Urothelium cell line (cell line): Measurements from ENCODE around the gene DLX2.
"Not testable (repeated sequence)": the region's sequence is repeated elsewhere in the genome, so short reads cannot be mapped to it uniquely, and the experiment has no call there.

ENCODE experiments used
- DNase-seq: peaks from one replicate; pipeline ENCODE4 v3.0.0; 2011; ENCODE audit warnings: low spot score, mixed read lengths
- FAIRE-seq: peaks from 2 replicates; lab custom pipeline; 2011; peaks lifted over from hg19 to GRCh38; lab: Jason Lieb, UNC

Gene DLX2

GRCh38 chr2:172102391-172103359 lies at the start of gene DLX2:
TSS of gene DLX2 (minus strand) at chr2:172102900. CDS start at chr2:172102538, 362 bp downstream.
- FAIRE-seq = no peak
- no peak for DNase-seq

DNA sequence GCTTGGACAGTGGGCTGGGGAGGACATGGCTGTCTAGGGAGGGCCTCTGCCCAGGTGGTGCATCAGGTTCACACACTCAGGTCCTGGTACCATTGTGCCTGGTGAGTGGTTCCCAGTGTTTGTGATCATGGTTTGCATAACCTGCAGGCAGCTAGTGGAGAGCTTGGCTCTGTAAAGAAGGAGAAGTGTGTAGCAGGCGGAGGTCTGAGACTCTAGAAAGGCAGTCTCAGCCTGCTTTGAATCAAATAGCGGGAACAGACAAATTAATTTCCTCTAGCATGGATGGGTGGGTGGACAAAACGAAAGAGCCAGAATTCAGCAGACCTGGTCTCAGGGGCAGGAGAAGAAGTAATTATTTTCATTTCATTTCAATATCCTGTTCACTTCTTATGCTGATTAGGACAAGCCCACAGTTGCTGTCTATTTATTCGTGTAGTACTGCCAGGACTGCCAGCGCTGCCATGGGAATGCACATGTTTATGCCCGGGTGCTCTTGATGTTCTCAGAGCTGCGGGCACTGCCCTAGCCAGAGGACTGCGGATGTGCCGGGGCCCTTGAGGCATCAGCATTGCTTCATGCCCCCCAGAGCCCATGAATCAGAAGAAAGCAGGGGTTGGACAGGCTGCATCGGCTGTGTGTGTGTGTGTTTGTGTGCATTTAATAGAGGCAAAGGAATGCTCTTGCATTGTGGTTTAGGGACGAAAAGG lies 45.4 kb upstream of the DLX2 start:
- FAIRE-seq = no peak
- DNase-seq = no peak

- FAIRE-seq = no peak
- no peak for DNase-seq
Measured at GRCh38 chr2:172143817-172144216, 41.1 kb upstream of the DLX2 start.

GRCh38 chr2:172138727-172139126 lies 36.0 kb upstream of the DLX2 start:
- not testable (repeated sequence) for FAIRE-seq, DNase-seq

DNA sequence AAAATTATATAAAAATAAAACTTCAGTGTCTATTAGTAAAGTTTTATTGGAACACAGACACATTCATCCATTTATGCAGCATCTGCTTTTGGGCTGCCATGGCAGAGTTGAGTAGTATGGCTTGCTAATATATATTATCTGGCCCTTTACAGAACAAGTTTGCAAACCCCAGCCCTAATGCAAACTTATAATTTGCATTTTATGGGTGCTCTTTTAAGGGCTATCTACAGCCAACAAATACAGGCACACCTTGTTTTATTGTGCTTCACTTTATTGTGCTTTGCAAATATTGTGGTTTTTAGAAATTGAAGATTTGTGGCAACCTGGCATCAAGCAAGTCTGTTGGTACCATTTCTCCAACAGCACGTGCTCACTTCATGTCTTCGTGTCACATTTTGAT lies 35.2 kb upstream of the DLX2 start:
- FAIRE-seq (no peak), DNase-seq (no peak)

DNA sequence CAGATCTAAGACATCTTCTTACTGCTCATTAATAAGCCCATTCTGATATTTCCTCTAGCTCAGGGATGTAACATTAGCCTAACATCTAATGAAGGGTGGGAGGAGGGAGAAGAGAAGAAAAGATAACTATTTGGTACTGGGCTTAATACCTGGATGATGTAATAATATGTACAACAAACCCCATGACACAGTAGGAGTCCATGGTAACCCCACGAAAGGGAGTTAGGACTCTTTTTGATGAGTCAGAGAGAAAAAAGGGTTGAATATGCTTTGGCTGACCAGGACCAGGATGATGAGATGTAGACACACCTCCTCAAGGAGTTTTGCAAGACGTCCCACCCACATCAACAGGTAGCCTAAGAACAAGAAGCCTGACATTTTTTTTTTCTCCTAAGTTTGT lies 34.4 kb upstream of the DLX2 start:
- FAIRE-seq (no peak), DNase-seq (no peak)

DNA sequence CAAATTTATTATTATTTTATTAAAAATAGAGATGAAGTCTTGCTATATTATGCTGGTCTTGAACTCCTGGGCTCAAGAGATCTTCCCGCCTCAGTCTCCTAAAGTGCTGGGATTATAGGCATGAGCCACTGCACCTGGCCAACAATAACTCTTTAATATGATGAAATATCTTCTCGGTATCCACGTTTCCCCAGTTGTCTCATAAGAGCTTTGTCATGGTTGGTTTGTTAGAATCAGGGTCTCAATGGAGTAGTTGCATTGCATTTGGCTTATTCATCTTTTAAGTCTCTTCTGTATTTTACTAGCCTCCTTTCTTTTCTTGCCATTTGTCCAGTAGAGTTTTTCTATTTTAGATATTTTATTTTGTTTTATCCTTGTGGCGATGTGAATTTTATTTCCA lies 32.7 kb upstream of the DLX2 start:
- DNase-seq (no peak), FAIRE-seq (no peak)

DNA sequence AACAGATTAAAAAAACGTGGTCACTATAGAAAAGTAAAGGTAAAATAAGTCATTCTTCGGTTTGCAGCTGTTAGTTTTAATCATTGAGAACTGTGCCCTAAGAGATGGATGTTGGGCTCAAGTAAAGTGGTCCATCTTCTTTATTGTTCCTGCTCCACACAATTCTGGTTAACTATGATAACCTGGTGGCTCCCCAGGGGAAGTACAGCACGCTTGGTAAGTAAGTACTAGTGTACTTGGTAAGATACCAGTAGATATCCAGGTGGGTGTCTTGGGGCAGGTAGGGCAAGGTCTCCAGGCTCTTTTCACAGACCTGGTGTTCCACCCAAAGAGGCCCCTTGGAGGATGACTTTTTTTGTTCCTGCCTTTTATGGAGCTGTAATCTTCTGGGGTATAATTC lies 31.6 kb upstream of the DLX2 start:
- DNase-seq (no peak), FAIRE-seq (no peak)

- no peak for FAIRE-seq
- no peak for DNase-seq
Measured at GRCh38 chr2:172131713-172132555, 29.2 kb upstream of the DLX2 start.

- DNase-seq = no peak
- no peak for FAIRE-seq
Measured at GRCh38 chr2:172129404-172129803, 26.7 kb upstream of the DLX2 start.

- FAIRE-seq (no peak), DNase-seq (no peak)
Measured at GRCh38 chr2:172128484-172128883, 25.8 kb upstream of the DLX2 start.

DNA sequence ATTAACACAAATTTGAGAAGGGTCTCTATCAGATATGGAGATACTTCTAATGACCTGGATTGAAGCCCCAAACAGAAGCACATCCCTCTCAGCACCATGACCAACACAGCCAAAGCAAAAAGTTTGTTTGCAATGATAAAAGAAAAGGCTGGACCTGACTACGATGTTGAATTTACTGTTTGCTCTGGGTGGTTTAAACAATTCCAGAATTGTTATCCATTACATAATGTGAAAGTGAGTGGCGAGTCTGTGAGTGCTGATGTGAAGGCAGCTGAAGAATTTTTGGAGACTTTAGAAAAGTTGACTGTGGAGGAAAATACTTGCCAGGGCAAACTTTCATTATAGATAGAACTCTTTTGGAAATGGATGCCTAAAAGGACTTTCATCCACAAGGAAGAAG lies 17.4 kb upstream of the DLX2 start:
- no peak for DNase-seq
- FAIRE-seq = no peak

DNA sequence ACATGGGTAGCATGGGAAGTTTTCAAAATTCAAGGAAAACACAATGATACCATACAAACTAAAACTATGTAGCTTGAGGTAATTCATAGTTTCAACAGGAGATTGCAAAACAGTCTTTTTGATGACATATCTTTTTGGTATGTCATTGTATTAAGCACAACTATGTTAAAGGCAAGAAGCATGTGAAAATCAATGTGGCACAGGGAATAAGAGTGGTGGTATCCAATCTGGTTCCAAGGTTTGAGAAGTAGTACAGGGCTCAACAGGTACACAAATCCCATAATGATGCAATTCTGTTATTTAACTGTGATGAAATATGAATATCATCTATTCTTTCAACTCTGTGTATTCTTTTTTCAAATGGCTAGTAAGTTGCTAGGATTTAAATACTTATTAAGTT lies 16.4 kb upstream of the DLX2 start:
- DNase-seq (peak; percentile 36), FAIRE-seq (no peak)

DNA sequence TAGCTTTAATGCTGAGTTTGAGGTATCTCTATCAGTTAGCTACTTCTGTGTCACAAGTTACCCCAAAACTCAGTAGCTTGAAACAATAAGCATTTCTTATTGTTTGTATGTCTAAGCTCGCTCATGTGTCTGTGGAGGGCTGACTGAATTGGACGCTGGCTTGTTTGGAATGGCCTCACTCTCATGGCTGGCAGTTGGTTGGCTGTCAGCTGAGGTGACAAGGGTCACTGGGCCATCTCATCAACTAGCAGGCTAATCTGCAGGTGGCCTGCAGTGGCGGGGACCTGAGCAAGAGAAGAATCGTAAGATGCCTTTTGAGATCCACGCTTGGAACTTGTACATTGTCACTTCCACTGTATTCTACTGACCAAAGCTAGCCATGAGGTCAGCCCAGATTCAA lies 13.4 kb upstream of the DLX2 start:
- no peak for DNase-seq
- no peak for FAIRE-seq

DNA sequence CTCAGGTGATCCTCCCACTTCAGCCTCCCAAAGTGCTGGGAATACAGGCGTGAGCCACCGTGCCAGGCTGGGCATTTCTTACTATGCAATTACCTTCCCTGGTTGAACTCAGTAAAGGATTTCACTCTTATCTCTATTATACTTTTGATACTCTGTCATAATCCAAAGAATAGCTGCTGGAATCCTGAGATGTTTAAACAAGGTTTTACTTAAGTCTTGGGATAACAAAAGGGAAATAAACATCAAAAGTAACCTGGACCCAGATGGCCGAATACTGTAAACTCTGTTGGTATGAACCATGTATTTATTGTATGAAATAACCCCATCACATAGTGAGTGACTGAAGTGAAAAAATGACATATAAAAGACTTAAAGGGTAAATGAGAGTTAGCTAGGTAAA lies 11.9 kb upstream of the DLX2 start:
- no peak for FAIRE-seq
- DNase-seq = no peak

- not testable (repeated sequence) for DNase-seq, FAIRE-seq
Measured at GRCh38 chr2:172114176-172114575, 11.5 kb upstream of the DLX2 start.

DNA sequence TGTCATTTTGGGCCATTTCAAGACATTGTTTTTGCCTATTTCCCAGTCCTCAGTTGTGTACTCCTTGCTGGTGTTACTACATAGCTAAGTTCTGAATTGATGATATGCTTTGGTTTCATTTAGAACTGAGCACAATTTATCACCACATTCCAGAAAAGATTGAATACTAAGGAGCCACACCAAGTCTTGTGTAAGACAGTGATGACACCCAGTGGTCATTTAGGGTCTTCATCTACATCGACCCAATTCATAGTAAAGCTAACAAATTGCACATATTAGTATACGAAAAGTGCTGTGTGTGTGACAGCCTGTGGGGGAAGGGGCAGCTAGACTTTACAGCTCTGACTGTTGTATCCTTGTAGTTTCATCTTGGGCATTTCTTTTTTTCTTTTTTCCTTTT lies 10.9 kb upstream of the DLX2 start:
- DNase-seq (peak; percentile 23), FAIRE-seq (no peak)

- FAIRE-seq (no peak), DNase-seq (no peak)
Measured at GRCh38 chr2:172109988-172110811, 7.5 kb upstream of the DLX2 start.

DNA sequence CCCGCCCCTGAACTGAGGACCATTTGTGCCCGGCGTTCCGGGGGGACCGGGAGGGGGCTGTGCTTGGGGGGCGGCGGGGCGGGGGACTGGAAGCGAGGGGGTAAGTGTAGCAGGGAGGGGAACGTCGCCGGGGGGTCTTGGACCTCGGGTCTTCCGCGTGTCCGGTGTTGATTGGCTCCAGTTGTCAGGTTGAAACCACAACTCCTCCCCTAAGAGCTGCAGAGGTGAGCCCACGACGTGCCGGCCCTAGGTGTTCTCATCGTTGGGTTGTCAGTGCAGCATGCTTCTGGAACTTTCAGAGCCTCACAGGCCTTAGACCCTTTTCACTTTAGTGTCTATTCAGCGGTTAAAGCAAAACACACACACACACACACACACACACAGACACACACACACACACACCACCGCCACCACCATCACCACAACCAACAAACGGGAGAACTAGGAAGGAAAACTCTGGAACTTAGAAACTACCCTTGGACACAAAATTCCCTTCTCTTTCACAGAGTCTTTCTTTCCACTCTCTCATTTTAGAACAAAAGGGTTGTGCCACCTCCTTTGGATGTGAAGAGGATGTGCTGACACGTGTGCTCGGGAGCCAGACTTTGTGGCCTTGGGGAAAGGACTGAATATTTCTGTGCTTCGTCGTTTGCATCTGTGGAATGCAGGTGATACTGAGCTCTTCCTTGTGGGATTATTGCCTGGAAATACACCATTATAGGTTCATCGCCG lies 6.7 kb upstream of the DLX2 start:
- DNase-seq (no peak), FAIRE-seq (no peak)

- FAIRE-seq (no peak), DNase-seq (no peak)
Measured at GRCh38 chr2:172108587-172108930, 5.9 kb upstream of the DLX2 start.
